H1 (cell line): Measurements from ENCODE around the gene ONECUT2. TPM values are rescaled to one million over a fixed set of nuclear protein-coding genes. Genes with fewer than 3 reads are reported as not detected.

Experiments used
- EZH2 ChIP-seq: fragments of 200-600 bp; sonication (generic); IDR thresholded peaks from 2 replicates; pipeline ENCODE4 v1.7.1; 2012; ENCODE audit warnings: low read depth, mild to moderate bottlenecking, moderate library complexity, low read length, inconsistent platforms; ENCODE audit not compliant: severe bottlenecking
- SUZ12 ChIP-seq: fragments of 200-600 bp; sonication (generic); IDR thresholded peaks from 2 replicates; pipeline ENCODE4 v1.6.1; 2012; ENCODE audit warnings: mild to moderate bottlenecking, inconsistent platforms, low read length, moderate library complexity, mixed read lengths
- TAF1 ChIP-seq: IDR thresholded peaks from 2 replicates; pipeline ENCODE4 v1.6.1; 2011; ENCODE audit warnings: mild to moderate bottlenecking, low read depth, low read length
- polyA plus RNA-seq, 7 experiments: library from polyadenylated mRNA; depleted of rRNA in 3 of 7; stranded (reverse) in 5 of 7; unstranded in 2 of 7; fragments of >200 nt in 5 of 7; fragments of 200-250 nt in 2 of 7; gene quantifications; 1 replicate in 5 of 7; 2 replicates in 1 of 7; 4 replicates in 1 of 7; pipeline versions ENCODE4 v1.2.1 to v1.2.3, GENCODE V29; 2011 to 2013; ENCODE audit warnings: missing spikeins in 2 of 7, mixed read lengths in 2 of 7
- total RNA-seq: library from RNA; stranded (reverse); fragmentation: NEBNext Ultra II Directional; extraction: Animal tissue kit (Norgen Biotek cat#: 25700); gene quantifications from 2 replicates; pipeline ENCODE4 v1.2.1, GENCODE V29; 2021

Gene ONECUT2
- total and polyA plus RNA-seq, 2 of the 8 experiments (the other 6 are each of a cell fraction or from before 2014, with no cell fraction given) = 0.38 to 1.9 TPM

- TF ChIP-seq SUZ12 = peak; percentile 94
- no peak for TF ChIP-seq TAF1
- TF ChIP-seq EZH2 = peak; percentile 87
Observed at GRCh38 chr18:57440331-57441070, 5.3 kb downstream of the ONECUT2 start (continued).
